PFSK-1 (cell line): ENCODE measurements around the gene IKZF1. TPM values are rescaled to one million over a fixed set of nuclear protein-coding genes. Genes with fewer than 3 reads are reported as not detected.

Source experiments
- FOXP2 ChIP-seq: optimal IDR thresholded peaks from 2 replicates; pipeline ENCODE3; 2011; ENCODE audit warnings: borderline replicate concordance, control low read depth, inconsistent platforms; ENCODE audit not compliant: insufficient read depth; ENCODE audit errors: extremely low read length, extremely low read depth
- POLR2AphosphoS5 ChIP-seq: IDR thresholded peaks from 2 replicates; pipeline ENCODE4 v1.6.1; 2012; ENCODE audit warnings: low read depth, mild to moderate bottlenecking, control low read depth, low read length, moderate library complexity
- SIN3A ChIP-seq: IDR thresholded peaks from 2 replicates; pipeline ENCODE4 v1.6.1; 2012; ENCODE audit warnings: mild to moderate bottlenecking, low read length, moderate library complexity, borderline replicate concordance; ENCODE audit not compliant: insufficient read depth
- TAF1 ChIP-seq: IDR thresholded peaks from 2 replicates; pipeline ENCODE4 v1.6.1; 2012; ENCODE audit warnings: low read length, control low read depth, borderline replicate concordance; ENCODE audit not compliant: insufficient read depth
- polyA plus RNA-seq: library from polyadenylated mRNA; unstranded; fragments of >200 nt; gene quantifications from one replicate; pipeline ENCODE4 v1.2.1, GENCODE V29; 2012; ENCODE audit warnings: low read depth, missing spikeins; ENCODE audit not compliant: insufficient read length
- TF ChIP-seq, protein P1 (sequence below), 2 experiments: IDR thresholded peaks; 2 replicates each; pipeline versions ENCODE4 v1.6.1 to v1.8.0; 2011 to 2012; ENCODE audit warnings: low read depth in 2 of 2, low read length in 2 of 2, control low read depth in 1 of 2, inconsistent platforms in 1 of 2, mild to moderate bottlenecking in 1 of 2, moderate library complexity in 1 of 2; ENCODE audit not compliant: insufficient read depth in 1 of 2

The IKZF1 gene
- not detected for polyA plus RNA-seq

DNA sequence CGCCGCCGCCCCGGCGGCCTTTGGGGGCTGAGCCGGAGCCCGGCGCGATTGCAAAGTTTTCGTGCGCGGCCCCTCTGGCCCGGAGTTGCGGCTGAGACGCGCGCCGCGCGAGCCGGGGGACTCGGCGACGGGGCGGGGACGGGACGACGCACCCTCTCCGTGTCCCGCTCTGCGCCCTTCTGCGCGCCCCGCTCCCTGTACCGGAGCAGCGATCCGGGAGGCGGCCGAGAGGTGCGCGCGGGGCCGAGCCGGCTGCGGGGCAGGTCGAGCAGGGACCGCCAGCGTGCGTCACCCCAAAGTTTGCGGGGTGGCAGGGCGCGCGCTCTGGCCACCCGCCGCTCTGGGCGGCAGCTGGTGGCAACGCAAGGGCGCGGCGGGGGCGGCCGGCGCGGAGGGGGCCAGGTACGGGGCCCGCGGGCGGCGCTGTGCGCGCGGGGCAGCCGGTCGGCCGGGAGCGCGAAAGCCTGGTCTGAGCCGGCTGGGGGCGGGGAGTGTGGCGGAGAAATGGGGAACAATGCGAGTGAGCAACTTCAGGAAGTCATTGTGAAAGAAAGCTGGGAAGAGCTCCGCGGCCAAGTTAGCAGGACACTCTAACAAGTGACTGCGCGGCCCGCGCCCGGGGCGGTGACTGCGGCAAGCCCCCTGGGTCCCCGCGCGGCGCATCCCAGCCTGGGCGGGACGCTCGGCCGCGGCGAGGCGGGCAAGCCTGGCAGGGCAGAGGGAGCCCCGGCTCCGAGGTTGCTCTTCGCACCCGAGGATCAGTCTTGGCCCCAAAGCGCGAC, at the start of gene IKZF1:
IKZF1 (plus strand) TSS at position 588 of the 782 bp plus-strand sequence. CDS start 14,346 bp downstream, outside the sequence.
- TF ChIP-seq FOXP2 = no peak
- TF ChIP-seq, protein P1, sequence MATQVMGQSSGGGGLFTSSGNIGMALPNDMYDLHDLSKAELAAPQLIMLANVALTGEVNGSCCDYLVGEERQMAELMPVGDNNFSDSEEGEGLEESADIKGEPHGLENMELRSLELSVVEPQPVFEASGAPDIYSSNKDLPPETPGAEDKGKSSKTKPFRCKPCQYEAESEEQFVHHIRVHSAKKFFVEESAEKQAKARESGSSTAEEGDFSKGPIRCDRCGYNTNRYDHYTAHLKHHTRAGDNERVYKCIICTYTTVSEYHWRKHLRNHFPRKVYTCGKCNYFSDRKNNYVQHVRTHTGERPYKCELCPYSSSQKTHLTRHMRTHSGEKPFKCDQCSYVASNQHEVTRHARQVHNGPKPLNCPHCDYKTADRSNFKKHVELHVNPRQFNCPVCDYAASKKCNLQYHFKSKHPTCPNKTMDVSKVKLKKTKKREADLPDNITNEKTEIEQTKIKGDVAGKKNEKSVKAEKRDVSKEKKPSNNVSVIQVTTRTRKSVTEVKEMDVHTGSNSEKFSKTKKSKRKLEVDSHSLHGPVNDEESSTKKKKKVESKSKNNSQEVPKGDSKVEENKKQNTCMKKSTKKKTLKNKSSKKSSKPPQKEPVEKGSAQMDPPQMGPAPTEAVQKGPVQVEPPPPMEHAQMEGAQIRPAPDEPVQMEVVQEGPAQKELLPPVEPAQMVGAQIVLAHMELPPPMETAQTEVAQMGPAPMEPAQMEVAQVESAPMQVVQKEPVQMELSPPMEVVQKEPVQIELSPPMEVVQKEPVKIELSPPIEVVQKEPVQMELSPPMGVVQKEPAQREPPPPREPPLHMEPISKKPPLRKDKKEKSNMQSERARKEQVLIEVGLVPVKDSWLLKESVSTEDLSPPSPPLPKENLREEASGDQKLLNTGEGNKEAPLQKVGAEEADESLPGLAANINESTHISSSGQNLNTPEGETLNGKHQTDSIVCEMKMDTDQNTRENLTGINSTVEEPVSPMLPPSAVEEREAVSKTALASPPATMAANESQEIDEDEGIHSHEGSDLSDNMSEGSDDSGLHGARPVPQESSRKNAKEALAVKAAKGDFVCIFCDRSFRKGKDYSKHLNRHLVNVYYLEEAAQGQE (IDR thresholded peaks at IDR 0.05; ENCODE audit: insufficient read depth in 1 of 2, low read depth in 2 of 2, low read length in 2 of 2) = no peak
- no peak for TF ChIP-seq POLR2AphosphoS5
- no peak for TF ChIP-seq SIN3A
- no peak for TF ChIP-seq TAF1

DNA sequence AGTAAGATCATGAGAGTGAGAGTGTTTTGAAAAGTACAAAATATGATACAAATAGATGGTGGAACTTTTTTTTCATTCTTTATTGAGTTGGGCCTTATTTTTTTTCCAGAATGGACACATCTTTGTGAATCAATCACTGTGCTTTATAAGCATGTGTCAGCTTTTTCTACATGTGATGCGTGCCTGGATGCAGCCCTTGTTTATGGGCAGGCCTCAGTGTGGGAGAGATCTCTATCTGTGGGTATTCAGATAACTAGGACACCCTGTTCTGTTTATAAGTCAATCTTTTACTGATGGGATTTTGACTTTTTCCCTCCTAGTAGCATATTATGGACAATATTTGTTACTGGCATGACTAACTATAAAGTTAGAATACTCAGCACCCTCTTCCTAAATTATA, 42.9 kb upstream of the IKZF1 start:
- TF ChIP-seq POLR2AphosphoS5 = no peak
- TF ChIP-seq, protein P1 (IDR thresholded peaks at IDR 0.05; ENCODE audit: insufficient read depth in 1 of 2, low read depth in 2 of 2, low read length in 2 of 2) = no peak
- TF ChIP-seq FOXP2 = no peak
- TF ChIP-seq TAF1 = no peak
- TF ChIP-seq SIN3A = no peak

DNA sequence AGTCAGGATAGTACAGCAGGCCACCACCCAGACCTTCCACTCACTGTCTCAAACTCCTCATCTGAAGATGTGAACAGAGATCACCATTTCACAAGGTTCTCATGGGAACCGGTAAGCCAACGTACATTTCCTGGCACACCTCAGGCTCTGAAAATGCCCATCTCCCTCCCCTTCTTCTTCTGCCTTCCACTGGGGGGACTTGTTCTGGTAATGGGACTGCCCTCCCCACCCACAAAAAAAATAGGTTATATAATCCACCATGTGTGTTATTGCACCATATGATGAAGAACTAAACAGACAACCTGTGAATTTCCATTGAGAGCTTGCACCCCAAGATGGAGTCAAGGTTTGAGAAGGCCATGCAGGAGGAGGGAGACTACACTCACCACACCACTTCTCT, 42.1 kb upstream of the IKZF1 start:
- no peak for TF ChIP-seq POLR2AphosphoS5
- no peak for TF ChIP-seq FOXP2
- TF ChIP-seq TAF1 = no peak
- TF ChIP-seq SIN3A = no peak
- TF ChIP-seq, protein P1 (IDR thresholded peaks at IDR 0.05; ENCODE audit: insufficient read depth in 1 of 2, low read depth in 2 of 2, low read length in 2 of 2) = no peak

DNA sequence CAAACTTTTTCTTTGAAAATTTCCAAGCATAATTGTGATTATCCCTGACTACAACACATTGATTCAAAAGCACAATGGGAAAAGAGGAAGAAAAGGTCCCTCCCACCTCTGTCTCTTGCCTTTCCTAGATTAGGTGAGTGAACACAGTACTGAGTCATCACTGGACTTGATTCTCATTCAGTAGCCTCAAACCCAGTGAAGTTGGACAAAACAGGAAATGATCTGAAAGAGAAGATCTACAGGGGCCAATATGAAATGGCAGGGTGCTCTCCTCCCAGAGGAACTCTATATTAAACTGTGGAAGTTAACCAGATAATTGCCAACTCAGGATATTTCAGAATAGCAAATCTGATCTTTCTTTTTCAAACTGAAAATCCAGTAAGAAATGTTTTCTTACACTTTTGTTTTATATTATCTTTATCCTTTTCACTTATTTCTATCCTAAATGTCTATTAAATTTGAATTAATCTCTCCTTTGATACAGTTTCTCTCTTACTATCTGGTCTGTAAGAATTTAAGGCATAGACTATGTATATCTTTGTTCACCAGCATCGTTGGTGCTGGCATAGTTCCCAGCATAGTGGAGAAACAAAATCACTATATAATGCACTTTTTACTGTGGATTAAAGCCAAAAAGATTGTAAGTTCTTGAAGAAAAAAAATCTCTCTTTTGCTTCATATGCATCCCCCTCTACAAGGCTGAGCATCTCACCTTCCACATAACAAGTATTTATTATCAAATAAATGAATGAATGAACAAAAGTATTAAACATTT, 41.4 kb upstream of the IKZF1 start:
- TF ChIP-seq, protein P1 (IDR thresholded peaks at IDR 0.05; ENCODE audit: insufficient read depth in 1 of 2, low read depth in 2 of 2, low read length in 2 of 2) = no peak
- TF ChIP-seq SIN3A = no peak
- no peak for TF ChIP-seq TAF1
- no peak for TF ChIP-seq FOXP2
- no peak for TF ChIP-seq POLR2AphosphoS5
